GM12872 (cell line): Measurements from ENCODE around the gene GPX1.

Experiments
- TF ChIP-seq, protein P1 (sequence below): IDR thresholded peaks from 3 replicates; pipeline ENCODE4 v1.5.1; 2011; ENCODE audit warnings: low read depth, mild to moderate bottlenecking, low read length, moderate library complexity; ENCODE audit not compliant: insufficient read depth

GPX1 gene

DNA sequence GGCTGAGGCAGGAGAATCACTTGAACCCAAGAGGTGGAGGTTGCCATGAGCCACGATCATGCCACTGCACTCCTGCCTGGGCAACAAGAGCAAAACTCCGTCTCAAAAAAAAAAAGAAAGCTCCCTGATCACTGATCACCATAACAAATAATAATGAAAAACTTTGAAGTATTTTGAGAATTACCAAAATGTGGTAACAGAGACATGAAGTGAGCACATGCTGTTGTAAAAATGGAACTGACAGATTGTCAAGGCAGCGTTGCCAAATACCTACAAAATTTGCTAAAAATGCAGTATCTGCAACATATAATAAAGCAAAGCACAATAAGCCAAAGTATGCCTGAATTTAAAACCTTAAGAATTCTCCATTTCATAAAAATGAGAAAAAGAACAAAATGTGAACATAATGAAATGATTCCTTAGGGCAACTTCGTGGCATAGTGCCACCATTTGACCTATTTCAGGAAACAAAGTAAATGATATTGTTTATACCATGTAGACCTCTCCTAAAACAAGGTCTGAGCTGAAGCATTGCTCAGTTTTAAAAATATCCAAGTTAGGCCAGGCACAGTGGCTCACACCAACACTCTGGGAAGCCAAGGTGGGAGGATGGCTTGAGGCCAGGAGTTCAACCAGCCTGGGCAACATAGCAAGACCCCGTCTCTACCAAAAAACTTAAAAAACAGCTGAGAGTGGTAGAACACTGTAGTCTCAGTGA, 24.1 kb downstream of the GPX1 start:
- TF ChIP-seq, protein P1, sequence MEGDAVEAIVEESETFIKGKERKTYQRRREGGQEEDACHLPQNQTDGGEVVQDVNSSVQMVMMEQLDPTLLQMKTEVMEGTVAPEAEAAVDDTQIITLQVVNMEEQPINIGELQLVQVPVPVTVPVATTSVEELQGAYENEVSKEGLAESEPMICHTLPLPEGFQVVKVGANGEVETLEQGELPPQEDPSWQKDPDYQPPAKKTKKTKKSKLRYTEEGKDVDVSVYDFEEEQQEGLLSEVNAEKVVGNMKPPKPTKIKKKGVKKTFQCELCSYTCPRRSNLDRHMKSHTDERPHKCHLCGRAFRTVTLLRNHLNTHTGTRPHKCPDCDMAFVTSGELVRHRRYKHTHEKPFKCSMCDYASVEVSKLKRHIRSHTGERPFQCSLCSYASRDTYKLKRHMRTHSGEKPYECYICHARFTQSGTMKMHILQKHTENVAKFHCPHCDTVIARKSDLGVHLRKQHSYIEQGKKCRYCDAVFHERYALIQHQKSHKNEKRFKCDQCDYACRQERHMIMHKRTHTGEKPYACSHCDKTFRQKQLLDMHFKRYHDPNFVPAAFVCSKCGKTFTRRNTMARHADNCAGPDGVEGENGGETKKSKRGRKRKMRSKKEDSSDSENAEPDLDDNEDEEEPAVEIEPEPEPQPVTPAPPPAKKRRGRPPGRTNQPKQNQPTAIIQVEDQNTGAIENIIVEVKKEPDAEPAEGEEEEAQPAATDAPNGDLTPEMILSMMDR = no peak

DNA sequence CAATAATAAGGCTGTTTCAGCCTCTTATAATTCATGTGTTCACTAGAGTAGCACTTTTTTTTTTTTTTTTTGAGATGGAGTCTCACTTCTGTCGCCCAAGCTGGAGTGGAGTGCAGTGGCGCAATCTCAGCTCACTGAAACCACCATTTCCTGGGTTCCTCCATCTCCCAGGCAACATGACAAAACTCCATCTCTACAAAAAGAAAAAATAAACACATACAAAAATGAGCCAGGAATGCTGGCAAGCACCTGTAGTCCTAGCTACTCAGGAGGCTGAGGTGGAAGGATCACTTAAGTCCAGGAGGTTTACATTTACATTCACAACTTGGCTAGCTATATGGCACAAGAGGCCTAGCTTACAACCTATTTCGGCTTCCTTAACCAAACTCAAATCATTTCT, 25.1 kb downstream of the GPX1 start:
- TF ChIP-seq, protein P1 = no peak

DNA sequence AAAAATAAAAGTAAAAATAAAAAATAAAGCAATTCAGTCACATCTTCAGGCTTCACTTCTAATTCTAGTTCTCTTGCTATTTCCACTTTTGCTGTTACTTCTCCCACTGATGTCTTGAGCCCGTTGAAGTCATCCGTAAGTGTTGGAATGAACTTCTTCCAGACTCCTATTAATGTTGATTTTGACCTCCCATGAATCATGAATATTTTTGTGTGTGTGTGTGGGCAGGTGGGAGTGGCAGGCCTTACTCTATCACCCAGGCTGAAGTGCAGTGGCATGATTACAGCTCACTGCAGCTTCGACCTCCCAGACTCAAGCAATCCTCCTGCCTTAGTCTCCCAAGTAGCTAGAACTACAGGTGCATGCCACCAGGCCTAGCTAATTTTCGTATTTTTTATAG, 29.0 kb downstream of the GPX1 start:
- TF ChIP-seq, protein P1 = no peak

DNA sequence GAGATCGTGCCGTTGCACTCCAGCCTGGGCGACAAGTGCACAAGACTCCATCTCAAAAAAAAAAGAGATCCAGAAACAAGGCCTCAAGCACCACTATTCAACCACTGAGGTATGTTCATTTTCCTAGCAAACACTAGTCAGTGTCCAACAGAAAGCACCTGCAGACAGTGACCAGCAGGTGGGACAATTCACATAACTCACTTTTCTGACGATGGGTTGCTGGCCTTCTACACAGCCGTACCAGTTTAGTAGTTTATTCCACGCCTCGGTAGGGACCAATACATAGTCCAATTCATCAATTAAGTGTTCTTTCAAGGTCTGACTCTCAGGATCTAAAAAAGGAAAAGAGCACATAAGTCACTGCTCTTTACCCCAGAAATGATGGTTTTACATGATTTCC, 30.7 kb downstream of the GPX1 start:
- TF ChIP-seq, protein P1 = peak; percentile 38; the same call in 2 of the 3 replicates

DNA sequence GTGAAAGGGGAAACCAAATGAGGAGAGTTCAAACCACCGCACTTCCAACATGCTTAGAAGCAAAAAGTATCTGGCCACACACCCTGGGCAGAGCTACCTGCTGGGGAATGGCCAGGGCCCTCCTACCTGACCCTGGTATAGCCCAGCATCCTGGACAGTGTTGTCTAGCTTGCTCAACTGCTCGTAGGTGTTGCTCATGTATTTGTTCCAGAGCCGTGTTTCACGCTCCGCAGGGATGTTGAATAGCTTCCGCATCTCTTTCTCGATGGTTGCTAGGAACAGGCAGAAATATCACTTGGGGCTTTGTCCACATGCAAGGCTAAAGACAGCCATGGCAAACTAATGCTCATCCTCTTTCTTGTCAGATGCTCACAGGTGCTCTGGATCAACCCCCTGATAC, 33.4 kb downstream of the GPX1 start:
- TF ChIP-seq, protein P1 = no peak

DNA sequence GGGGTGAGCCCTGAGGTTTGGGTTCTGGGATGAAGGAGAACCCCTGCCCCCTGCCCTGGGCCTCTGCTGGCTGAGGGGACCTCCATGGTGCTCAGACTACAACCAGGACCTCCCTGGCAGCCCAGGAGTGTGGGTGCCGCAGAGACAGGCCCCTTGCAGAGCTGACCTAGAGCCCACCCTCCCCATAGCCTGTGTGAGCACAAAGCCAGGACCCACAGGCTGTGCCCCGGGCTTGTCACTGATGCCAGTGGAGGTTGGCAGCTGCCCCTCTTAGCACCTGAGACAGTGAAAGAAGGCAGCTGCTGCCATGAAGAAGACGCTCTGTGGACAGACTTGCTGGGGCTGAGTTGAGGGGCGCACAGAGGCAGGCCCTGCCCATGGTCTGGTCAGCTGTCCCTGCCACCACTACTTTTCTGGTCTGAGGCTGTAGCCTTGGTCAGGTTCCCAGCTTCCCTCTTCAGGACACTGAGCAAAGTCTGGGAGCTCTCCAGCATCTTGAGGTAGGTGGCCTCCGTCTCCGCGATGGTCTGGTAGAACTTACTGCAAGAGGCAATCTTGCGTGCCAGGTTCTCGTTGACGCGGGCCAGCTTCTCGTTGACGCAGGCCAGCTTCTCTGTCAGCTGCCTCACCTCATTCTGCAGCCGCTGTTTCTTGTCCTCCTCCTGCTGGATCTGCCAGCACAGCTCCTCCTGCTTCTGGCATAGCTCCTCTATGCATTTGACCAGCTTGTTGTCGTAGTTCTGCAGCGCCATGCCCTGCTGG, 41.3 kb downstream of the GPX1 start:
- TF ChIP-seq, protein P1 = no peak

DNA sequence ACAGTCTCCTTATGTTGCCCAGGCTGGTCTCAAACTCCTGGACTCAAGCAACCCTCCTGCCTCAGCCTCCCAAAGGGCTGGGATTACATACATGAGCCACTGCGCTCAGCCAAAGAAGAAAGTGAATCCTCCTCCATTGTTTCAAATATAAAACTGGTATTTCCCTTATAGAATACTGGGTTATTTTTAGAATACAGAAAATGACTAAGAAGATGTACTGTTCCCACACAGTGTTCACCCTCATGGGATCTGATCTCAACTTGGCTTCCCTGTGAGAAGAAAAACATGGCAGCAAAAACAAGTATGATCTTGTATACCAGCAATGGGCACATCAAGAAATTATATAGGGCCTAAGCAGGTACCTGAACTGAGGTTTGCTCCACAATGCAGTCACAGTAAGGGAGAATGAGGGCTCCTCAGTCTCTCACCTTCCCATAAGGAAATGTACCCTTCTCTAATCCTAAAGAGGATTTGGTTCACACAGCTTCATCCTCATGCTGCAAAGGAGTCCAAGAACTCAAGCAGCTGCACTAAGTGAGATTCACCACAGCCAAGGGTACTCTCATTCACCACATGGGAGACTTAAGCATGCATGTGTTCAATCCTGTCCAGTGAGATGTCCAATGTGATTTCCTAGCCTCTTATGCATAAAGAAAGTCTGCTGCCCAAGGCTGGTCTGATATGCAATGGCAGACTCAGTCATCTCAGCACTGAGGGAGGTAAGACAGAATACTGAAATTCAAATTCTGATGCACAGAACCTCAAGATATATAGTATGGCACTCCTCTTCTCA, 44.1 kb downstream of the GPX1 start:
- TF ChIP-seq, protein P1 = no peak
